H1 (cell line): ENCODE data around the gene C1QTNF4. TPM values are rescaled to one million over a fixed set of nuclear protein-coding genes. Genes with fewer than 3 reads are reported as not detected.

Source experiments
- ATF3 ChIP-seq: IDR thresholded peaks from 2 replicates; pipeline ENCODE4 v1.6.1; 2011; ENCODE audit warnings: low read depth, mild to moderate bottlenecking, low read length; ENCODE audit not compliant: insufficient read depth
- BRCA1 ChIP-seq: IDR thresholded peaks from 2 replicates; pipeline ENCODE4 v1.6.1; 2012; ENCODE audit warnings: low read depth, low read length, improper control_type of control experiment
- CEBPB ChIP-seq: IDR thresholded peaks from 2 replicates; pipeline ENCODE4 v1.6.1; 2012; ENCODE audit warnings: low read depth, low read length
- EP300 ChIP-seq, 2 experiments: IDR thresholded peaks; 1 replicate in 1 of 2; 2 replicates in 1 of 2; pipeline ENCODE4 v1.6.1; 2011 to 2012; ENCODE audit warnings: low read depth in 2 of 2, low read length in 2 of 2, mild to moderate bottlenecking in 2 of 2, borderline replicate concordance in 1 of 2, inconsistent platforms in 1 of 2, moderate library complexity in 1 of 2
- EZH2 ChIP-seq: fragments of 200-600 bp; sonication (generic); IDR thresholded peaks from 2 replicates; pipeline ENCODE4 v1.7.1; 2012; ENCODE audit warnings: low read depth, mild to moderate bottlenecking, moderate library complexity, low read length, inconsistent platforms; ENCODE audit not compliant: severe bottlenecking
- GTF2F1 ChIP-seq: IDR thresholded peaks from 2 replicates; pipeline ENCODE4 v1.6.1; 2012; ENCODE audit warnings: low read depth, low read length, improper control_type of control experiment, borderline replicate concordance
- HDAC6 ChIP-seq: IDR thresholded peaks from one replicate; pipeline ENCODE4 v1.7.1; 2012; ENCODE audit warnings: low read depth, mild to moderate bottlenecking, inconsistent platforms, low read length, moderate library complexity
- KDM1A ChIP-seq: fragments of 200-600, 300-600 bp; sonication (generic); IDR thresholded peaks from 2 replicates; pipeline ENCODE4 v1.7.1; 2016; ENCODE audit warnings: mild to moderate bottlenecking, low read length, borderline replicate concordance
- NRF1 ChIP-seq: IDR thresholded peaks from 2 replicates; pipeline ENCODE4 v1.6.1; 2011; ENCODE audit warnings: mild to moderate bottlenecking, low read depth, low read length, improper control_type of control experiment
- PHF8 ChIP-seq: fragments of 200-600 bp; sonication (generic); conservative IDR thresholded peaks from 2 replicates; pipeline ENCODE4 v1.7.1; 2012; ENCODE audit warnings: low read depth, mild to moderate bottlenecking, inconsistent platforms, low read length, moderate library complexity
- POU5F1 ChIP-seq: IDR thresholded peaks from 2 replicates; pipeline ENCODE4 v1.6.1; 2011; ENCODE audit warnings: low read depth, mild to moderate bottlenecking, low read length, moderate library complexity
- RAD21 ChIP-seq, 2 experiments: IDR thresholded peaks in 1 of 2; conservative IDR thresholded peaks in 1 of 2; 2 replicates each; pipeline ENCODE4 v1.6.1; 2011; ENCODE audit warnings: low read depth in 2 of 2, low read length in 2 of 2, improper control_type of control experiment in 1 of 2, inconsistent platforms in 1 of 2, mild to moderate bottlenecking in 1 of 2, moderate library complexity in 1 of 2
- RBBP5 ChIP-seq: IDR thresholded peaks from 2 replicates; pipeline ENCODE4 v1.7.1; 2012; ENCODE audit warnings: low read depth, mild to moderate bottlenecking, inconsistent platforms, low read length, moderate library complexity, borderline replicate concordance
- RFX5 ChIP-seq: IDR thresholded peaks from 2 replicates; pipeline ENCODE4 v1.6.1; 2011; ENCODE audit warnings: low read depth, low read length, improper control_type of control experiment, borderline replicate concordance
- RXRA ChIP-seq: IDR thresholded peaks from 2 replicates; pipeline ENCODE4 v1.6.1; 2011; ENCODE audit warnings: low read depth, mild to moderate bottlenecking, low read length, moderate library complexity; ENCODE audit not compliant: insufficient read depth
- SP4 ChIP-seq: IDR thresholded peaks from 2 replicates; pipeline ENCODE4 v1.6.1; 2012; ENCODE audit warnings: low read length, inconsistent platforms
- SUZ12 ChIP-seq: fragments of 200-600 bp; sonication (generic); IDR thresholded peaks from 2 replicates; pipeline ENCODE4 v1.6.1; 2012; ENCODE audit warnings: mild to moderate bottlenecking, inconsistent platforms, low read length, moderate library complexity, mixed read lengths
- TAF1 ChIP-seq: IDR thresholded peaks from 2 replicates; pipeline ENCODE4 v1.6.1; 2011; ENCODE audit warnings: mild to moderate bottlenecking, low read depth, low read length
- YY1 ChIP-seq: IDR thresholded peaks from 2 replicates; pipeline ENCODE4 v1.6.1; 2011; ENCODE audit warnings: low read depth, mild to moderate bottlenecking, low read length
- polyA plus RNA-seq, 7 experiments: library from polyadenylated mRNA; depleted of rRNA in 3 of 7; stranded (reverse) in 5 of 7; unstranded in 2 of 7; fragments of >200 nt in 5 of 7; fragments of 200-250 nt in 2 of 7; gene quantifications; 1 replicate in 5 of 7; 2 replicates in 1 of 7; 4 replicates in 1 of 7; pipeline versions ENCODE4 v1.2.1 to v1.2.3, GENCODE V29; 2011 to 2013; ENCODE audit warnings: missing spikeins in 2 of 7, mixed read lengths in 2 of 7
- total RNA-seq: library from RNA; stranded (reverse); fragmentation: NEBNext Ultra II Directional; extraction: Animal tissue kit (Norgen Biotek cat#: 25700); gene quantifications from 2 replicates; pipeline ENCODE4 v1.2.1, GENCODE V29; 2021
- TF ChIP-seq, protein P1 (sequence below): IDR thresholded peaks from 2 replicates; pipeline ENCODE4 v1.6.1; 2012; ENCODE audit warnings: low read length, inconsistent platforms

Gene C1QTNF4
- total and polyA plus RNA-seq, 2 of the 8 experiments (the other 6 are each of a cell fraction or from before 2014, with no cell fraction given), result 3.9 to 6.0 TPM

DNA sequence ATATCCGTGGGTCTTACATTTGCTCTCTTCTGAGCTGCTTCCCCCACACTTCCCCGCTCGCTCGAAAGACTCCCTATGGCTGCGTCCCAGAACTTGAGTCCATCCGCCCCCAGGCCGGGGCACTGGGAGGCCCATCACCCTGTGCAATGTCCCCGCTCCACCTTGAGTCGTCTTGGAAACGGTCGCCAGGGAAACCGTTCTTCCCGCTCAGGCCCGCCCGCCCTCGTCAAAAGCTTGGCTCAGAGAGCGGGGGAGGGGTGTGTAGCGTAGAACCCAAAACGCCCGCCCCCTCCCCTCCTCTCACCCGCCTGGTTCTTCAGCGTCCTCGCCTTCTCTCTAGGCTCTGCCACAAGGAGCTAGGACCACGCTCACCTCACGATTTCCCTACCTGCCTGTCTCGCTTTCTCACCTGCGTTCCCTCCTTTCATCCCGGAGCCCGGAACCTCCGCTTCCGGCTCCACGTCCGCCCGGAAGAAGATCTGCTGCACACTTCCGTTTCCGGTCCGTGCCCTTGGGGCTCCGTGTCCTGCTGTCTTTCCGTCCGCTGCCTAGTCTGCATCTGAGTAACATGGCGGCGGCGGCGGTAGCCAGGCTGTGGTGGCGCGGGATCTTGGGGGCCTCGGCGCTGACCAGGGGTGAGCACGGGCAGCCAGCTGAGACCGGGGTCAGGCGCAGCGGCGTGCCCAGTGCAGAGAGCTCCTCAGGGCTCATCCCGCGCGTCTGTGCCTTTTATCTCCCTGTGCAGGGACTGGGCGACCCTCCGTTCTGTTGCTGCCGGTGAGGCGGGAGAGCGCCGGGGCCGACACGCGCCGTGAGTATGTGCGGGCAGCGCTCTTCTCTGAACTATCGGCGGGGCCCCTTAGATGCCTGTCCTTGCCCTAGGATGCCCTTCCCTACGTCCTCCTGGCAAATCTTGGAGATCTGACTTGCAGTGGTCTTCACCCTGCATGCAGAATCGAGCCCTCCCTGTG is 15.4 kb downstream of the C1QTNF4 start, which contains the start of the genes KBTBD4 and NDUFS3 (continued):
- TF ChIP-seq SP4, result peak; percentile 74; the same call in 1 of the 2 replicates
- no peak for TF ChIP-seq NRF1
- no peak for TF ChIP-seq ATF3
- TF ChIP-seq POU5F1, result no peak
- TF ChIP-seq SUZ12, result no peak
- TF ChIP-seq PHF8, result peak; percentile 88
- TF ChIP-seq, protein P1, sequence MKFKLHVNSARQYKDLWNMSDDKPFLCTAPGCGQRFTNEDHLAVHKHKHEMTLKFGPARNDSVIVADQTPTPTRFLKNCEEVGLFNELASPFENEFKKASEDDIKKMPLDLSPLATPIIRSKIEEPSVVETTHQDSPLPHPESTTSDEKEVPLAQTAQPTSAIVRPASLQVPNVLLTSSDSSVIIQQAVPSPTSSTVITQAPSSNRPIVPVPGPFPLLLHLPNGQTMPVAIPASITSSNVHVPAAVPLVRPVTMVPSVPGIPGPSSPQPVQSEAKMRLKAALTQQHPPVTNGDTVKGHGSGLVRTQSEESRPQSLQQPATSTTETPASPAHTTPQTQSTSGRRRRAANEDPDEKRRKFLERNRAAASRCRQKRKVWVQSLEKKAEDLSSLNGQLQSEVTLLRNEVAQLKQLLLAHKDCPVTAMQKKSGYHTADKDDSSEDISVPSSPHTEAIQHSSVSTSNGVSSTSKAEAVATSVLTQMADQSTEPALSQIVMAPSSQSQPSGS, result no peak
- TF ChIP-seq GTF2F1, result peak; percentile 92
- peak in 1 of 2 experiments; percentile 8; a peak in 1 of 4 replicates for TF ChIP-seq RAD21 (IDR thresholded peaks at IDR 0.05 in 1 of 2, conservative IDR thresholded peaks at IDR 0.05 in 1 of 2; ENCODE audit: low read depth in 2 of 2, low read length in 2 of 2)
- no peak for TF ChIP-seq HDAC6
- TF ChIP-seq BRCA1, result 0 out of 2 replicates have a peak, but pooled peaks have one; percentile 30
- TF ChIP-seq RXRA, result no peak
- peak; percentile 99 for TF ChIP-seq TAF1
- TF ChIP-seq CEBPB, result no peak
- no peak for TF ChIP-seq EZH2
- TF ChIP-seq YY1, result peak; percentile 97
- peak; percentile 35 to 85 for TF ChIP-seq EP300 (IDR thresholded peaks at IDR 0.05; ENCODE audit: borderline replicate concordance in 1 of 2, low read depth in 2 of 2, low read length in 2 of 2)
- TF ChIP-seq RFX5, result no peak
- TF ChIP-seq RBBP5, result peak; percentile 98
- peak; percentile 15; the same call in 1 of the 2 replicates for TF ChIP-seq KDM1A
